Lung (tissue), 12 donors: Measurements from ENCODE around the gene METTL16. TPM values are rescaled to one million over a fixed set of nuclear protein-coding genes. Genes with fewer than 3 reads are reported as not detected.

Experiments used
- ATAC-seq: fragments of 200-7000 bp; cut with Tn5 transposase; one replicate; pipeline ENCODE4 v1.9.1; 2020; ENCODE audit warnings: moderate number of reproducible peaks; ENCODE audit not compliant: insufficient read depth, low FRiP score
- DNase-seq, 3 donors: peaks; one replicate each; pipeline ENCODE4 v3.0.0-alpha.2; 2013 to 2017
- H3K27ac ChIP-seq, 2 donors: one replicate each; pipeline ENCODE4 v1.5.1; 2013; ENCODE audit warnings: mild to moderate bottlenecking in 2 of 2, moderate library complexity in 2 of 2, control low read depth in 1 of 2, inconsistent platforms in 1 of 2, low read depth in 1 of 2, low read length in 1 of 2
- H3K27me3 ChIP-seq, 3 donors: one replicate each; pipeline ENCODE4 v1.5.1; 2013; ENCODE audit warnings: low read length in 2 of 3; ENCODE audit not compliant: control insufficient read depth in 3 of 3, insufficient read depth in 3 of 3
- H3K36me3 ChIP-seq, 4 donors: one replicate each; pipeline ENCODE4 v1.5.1; 2013; ENCODE audit warnings: low read length in 4 of 4, mild to moderate bottlenecking in 1 of 4, moderate library complexity in 1 of 4; ENCODE audit not compliant: control insufficient read depth in 4 of 4, insufficient read depth in 4 of 4
- H3K4me1 ChIP-seq, 5 donors: one replicate each; pipeline ENCODE4 v1.5.1; 2013; ENCODE audit warnings: low read length in 5 of 5, mild to moderate bottlenecking in 2 of 5, moderate library complexity in 1 of 5; ENCODE audit not compliant: control insufficient read depth in 5 of 5, insufficient read depth in 5 of 5
- H3K4me3 ChIP-seq: one replicate; pipeline ENCODE4 v1.5.1; 2013; ENCODE audit warnings: mild to moderate bottlenecking, control low read depth, moderate library complexity
- H3K9ac ChIP-seq, 2 donors: one replicate each; pipeline ENCODE4 v1.5.1; 2013; ENCODE audit warnings: low read length in 2 of 2, control low read depth in 1 of 2; ENCODE audit not compliant: insufficient read depth in 1 of 2
- H3K9me3 ChIP-seq, 4 donors: one replicate each; pipeline ENCODE4 v1.5.1; 2013; ENCODE audit warnings: low read length in 3 of 4, mild to moderate bottlenecking in 1 of 4, moderate library complexity in 1 of 4; ENCODE audit not compliant: control insufficient read depth in 4 of 4, insufficient read depth in 3 of 4
- WGBS, 2 donors: extraction: QIAGEN DNeasy Blood & Tissue Kit; methylation state at CpG; one replicate each; pipeline ENCODE4 v1.1.7; 2013; 5-methylcytosine and 5-hydroxymethylcytosine counted together
- polyA plus RNA-seq, 2 donors: library from polyadenylated mRNA; stranded (reverse); fragments of 200-250 nt; gene quantifications; one replicate each; pipeline ENCODE4 v1.2.1, GENCODE V29; 2013
- total RNA-seq, 2 donors: library from RNA; depleted of rRNA in 1 of 2; stranded (reverse); fragments of >200 nt in 1 of 2; gene quantifications; one replicate each; pipeline ENCODE4 v1.2.1, GENCODE V29; 2014 to 2021
- TF ChIP-seq, protein P1 (sequence below): IDR thresholded peaks from 2 replicates; pipeline ENCODE4 v1.5.1; 2012; ENCODE audit warnings: mild to moderate bottlenecking; ENCODE audit errors: control extremely low read depth, extremely low read depth
- donor health status: control.
- donor health status: control.
- donor health status: Bipolar disorder and iron deficiency.
- donor health status: healthy.
- donor health status: DM: yes; HTN: yes; CAD: no.

METTL16 gene
- total and polyA plus RNA-seq, 4 donors: 12.1 to 36.1 (median 29.8) TPM

- TF ChIP-seq, protein P1, sequence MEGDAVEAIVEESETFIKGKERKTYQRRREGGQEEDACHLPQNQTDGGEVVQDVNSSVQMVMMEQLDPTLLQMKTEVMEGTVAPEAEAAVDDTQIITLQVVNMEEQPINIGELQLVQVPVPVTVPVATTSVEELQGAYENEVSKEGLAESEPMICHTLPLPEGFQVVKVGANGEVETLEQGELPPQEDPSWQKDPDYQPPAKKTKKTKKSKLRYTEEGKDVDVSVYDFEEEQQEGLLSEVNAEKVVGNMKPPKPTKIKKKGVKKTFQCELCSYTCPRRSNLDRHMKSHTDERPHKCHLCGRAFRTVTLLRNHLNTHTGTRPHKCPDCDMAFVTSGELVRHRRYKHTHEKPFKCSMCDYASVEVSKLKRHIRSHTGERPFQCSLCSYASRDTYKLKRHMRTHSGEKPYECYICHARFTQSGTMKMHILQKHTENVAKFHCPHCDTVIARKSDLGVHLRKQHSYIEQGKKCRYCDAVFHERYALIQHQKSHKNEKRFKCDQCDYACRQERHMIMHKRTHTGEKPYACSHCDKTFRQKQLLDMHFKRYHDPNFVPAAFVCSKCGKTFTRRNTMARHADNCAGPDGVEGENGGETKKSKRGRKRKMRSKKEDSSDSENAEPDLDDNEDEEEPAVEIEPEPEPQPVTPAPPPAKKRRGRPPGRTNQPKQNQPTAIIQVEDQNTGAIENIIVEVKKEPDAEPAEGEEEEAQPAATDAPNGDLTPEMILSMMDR: no peak
- no peaks in the 10 kb centered on the region for H3K9me3 ChIP-seq
- H3K9ac ChIP-seq: no peak overlapping the region
- ATAC-seq (no peak), DNase-seq (no peak)
- H3K36me3 ChIP-seq: peaks cover 0 to 57% (median 8%) of the 10 kb centered on the region in 4 donors
- no peak overlapping the region for H3K4me3 ChIP-seq
- no peak overlapping the region for H3K27ac ChIP-seq
- H3K4me1 ChIP-seq: peaks cover 0 to 12% (median 0%) of the 10 kb centered on the region in 5 donors
- no peaks in the 10 kb centered on the region for H3K27me3 ChIP-seq
- WGBS, 2 donors: 95% methylated on average over 30 of the region's 30 CpGs
These were observed 140.2 kb downstream of the METTL16 start for GRCh38 chr17:2371183-2372130.

DNA sequence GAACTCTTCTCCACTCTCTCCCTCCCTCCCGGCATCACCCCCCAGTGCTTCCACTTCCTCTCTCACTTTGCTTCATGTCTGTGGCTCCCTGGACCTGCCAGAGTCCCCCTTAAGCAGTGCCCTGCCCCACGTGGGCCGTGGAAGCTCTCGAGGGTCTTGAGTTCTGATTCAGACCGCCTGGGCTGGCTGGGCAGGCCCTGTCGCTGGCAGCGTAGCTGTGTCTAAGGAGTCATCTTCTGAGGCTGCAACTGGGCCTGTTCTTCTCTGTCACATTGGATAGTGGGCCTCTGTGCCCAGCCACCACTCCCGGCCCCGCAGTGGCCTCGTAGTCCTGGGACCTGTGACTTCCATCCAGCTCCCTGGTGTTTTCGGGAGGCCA, 141.5 kb downstream of the METTL16 start:
- no peak overlapping the region for H3K27ac ChIP-seq
- 87 to 92% methylated on average over 11 of the region's 11 CpGs for WGBS, 2 donors
- TF ChIP-seq, protein P1: no peak
- H3K27me3 ChIP-seq: no peaks in the 10 kb centered on the region
- H3K4me3 ChIP-seq: no peak overlapping the region
- ATAC-seq: no peak
- H3K9ac ChIP-seq: no peak overlapping the region
- no peak for DNase-seq
- no peaks in the 10 kb centered on the region for H3K9me3 ChIP-seq
- H3K36me3 ChIP-seq: peaks cover 0 to 52% (median 8%) of the 10 kb centered on the region in 4 donors
- H3K4me1 ChIP-seq: peaks cover 0 to 12% (median 0%) of the 10 kb centered on the region in 5 donors

DNA sequence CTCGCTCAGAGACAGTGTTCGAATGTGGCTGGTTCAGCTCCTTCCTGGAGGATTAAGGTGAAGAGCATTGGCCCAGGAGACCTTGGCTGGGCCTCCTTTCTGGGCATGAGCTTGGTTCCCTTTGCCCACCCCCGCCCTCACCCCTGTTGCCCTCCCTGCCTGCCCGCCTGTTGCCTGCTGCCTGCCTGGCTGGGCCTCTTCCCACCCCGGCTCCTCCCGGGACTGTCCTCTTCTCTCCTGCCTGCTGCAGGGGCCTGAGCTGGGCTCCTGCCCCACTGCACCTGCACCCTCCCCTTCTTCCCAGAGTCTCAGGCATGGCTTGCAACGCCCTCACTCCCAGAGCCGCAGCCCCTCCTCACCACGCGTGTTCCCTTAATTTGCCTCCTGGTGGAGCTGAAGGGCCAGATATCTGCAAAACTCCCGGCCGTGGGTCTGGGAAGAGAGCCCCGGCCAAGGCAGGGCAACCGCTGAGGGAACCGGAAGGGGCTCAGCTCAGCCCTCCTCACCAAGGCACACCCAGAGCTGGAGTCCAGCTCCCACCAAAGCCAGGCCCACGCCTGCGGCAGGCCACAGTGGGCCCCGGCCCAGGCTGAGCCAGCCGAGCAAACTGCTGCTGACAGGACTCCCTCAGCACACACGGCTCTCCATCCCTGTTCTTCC, 142.0 kb downstream of the METTL16 start:
- Histone ChIP-seq H3K27me3 (no peaks in the 10 kb centered on the region), H3K4me3 (no peak overlapping the region), H3K27ac (no peak overlapping the region), H3K36me3 (peaks cover 0 to 53% (median 6%) of the 10 kb centered on the region in 4 donors), H3K4me1 (peaks cover 0 to 12% (median 1%) of the 10 kb centered on the region in 5 donors), H3K9me3 (no peaks in the 10 kb centered on the region), H3K9ac (no peak overlapping the region)
- DNase-seq (no peak), ATAC-seq (no peak)
- TF ChIP-seq, protein P1: no peak
- 60 to 79% methylated on average over 18 to 20 of the region's 20 CpGs for WGBS, 2 donors
